Stimulated activated CD8-positive, alpha-beta memory T cell treated with anti-CD3 and anti-CD28 coated beads, Interleukin-12 subunit alpha, Interleukin-12 subunit beta, amount 100 ng/mL, for 24 hours (primary cell): ENCODE results near the gene KPNA6.
"Not testable (repeated sequence)": the region's sequence is repeated elsewhere in the genome, so short reads cannot be mapped to it uniquely, and the experiment has no call there.

Source experiments
- DNase-seq: peaks from one replicate; pipeline ENCODE4 v3.0.0-alpha.2; 2020; ENCODE audit errors: extremely low read depth

The KPNA6 gene

DNA sequence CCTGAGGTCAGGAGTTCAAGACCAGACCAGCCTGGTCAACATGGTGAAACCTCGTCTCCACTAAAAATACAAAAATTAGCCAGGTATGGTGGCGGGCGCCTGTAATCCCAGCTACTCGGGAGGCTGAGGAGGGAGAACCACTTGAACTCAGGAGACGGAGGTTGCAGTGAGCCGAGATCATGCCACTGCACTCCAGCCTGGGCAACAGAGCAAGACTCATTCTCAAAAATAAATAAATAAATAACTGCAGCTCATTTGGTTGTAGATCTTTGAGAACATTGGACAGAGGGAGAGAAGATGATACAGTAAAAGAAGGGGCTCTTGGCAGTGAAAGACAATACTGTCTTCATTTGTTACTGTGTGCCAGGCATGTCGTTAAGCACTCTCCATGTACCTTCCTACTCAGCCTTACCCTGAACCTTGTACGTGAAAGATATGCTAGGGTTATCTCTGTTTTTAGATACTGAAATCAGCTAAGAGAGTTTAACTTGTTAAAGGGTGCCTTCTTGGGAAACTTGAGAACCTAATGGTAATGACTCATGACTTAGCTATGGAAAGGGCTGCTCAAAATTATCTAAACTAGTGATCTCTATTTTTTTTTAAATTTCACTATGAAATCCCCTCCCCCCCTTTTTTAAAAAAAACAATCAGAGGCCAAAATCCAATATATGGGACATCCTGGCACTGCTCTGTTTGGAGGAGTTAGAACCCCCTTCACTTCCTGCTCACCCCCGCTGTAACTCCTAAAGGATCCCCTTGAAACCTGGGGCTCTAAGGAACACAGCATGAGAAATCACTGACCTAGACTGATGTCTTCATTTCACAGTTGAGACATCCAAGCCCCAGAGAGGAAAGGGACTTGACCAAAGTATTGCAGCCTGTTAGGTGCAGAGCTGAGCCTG, 6.8 kb upstream of the KPNA6 start:
- no peak for DNase-seq

DNA sequence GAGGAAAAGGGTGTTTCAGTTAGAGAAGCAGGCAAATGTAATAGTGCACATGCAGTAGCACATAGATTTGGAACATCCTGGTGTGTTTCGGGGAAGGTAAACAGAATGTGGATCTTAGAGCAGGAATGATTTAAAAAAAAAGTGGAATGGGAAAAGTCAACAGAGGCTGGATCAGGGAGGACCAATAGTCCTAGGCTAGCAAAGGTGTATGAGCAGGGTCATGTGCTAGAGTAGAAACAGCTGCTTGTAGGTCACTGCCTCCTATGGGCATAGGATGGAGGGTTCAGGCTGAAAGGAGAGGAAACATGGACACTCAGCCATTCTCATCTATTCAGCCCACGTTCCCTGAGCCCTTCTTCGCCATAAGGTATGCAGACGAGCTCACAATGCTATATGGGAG, 3.7 kb upstream of the KPNA6 start:
- DNase-seq: no peak

- DNase-seq: no peak
These were observed 2.5 kb upstream of the KPNA6 start for GRCh38 chr1:32105338-32105737.

- no peak for DNase-seq
These were observed 1.1 kb upstream of the KPNA6 start for GRCh38 chr1:32106663-32107275.

- DNase-seq: no peak
These were observed 3.3 kb downstream of the KPNA6 start for GRCh38 chr1:32111040-32111623.

- DNase-seq: no peak
These were observed 3.9 kb downstream of the KPNA6 start for GRCh38 chr1:32111789-32112188.

GRCh38 chr1:32112806-32113375, 5.0 kb downstream of the KPNA6 start:
- DNase-seq: no peak

- DNase-seq: not testable (repeated sequence)
These were observed 5.6 kb downstream of the KPNA6 start for GRCh38 chr1:32113436-32113835.

GRCh38 chr1:32114420-32114819, 6.6 kb downstream of the KPNA6 start:
- DNase-seq: no peak

GRCh38 chr1:32115496-32115895, 7.6 kb downstream of the KPNA6 start:
- DNase-seq: no peak

- DNase-seq: no peak
These were observed 8.7 kb downstream of the KPNA6 start for GRCh38 chr1:32116531-32116930.

GRCh38 chr1:32122151-32122550, 14.3 kb downstream of the KPNA6 start:
- no peak for DNase-seq

DNA sequence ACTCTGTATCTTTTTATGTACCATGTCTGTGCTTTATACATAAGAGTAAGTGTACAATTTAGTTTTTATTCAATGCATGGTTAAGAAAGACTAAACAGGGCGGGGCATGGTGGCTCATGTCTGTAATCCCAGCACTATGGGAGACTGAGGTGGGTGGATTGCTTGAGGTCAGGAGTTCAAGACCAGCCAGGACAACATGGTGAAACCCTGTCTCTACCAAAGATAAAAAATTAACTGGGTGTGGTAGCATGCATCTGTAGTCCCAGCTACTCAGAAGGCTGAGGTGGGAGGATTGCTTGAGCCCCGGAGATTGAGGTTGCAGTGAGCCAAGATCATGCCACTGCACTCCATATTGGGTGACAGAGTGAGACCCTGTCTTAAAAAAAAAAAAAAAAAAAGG, 15.5 kb downstream of the KPNA6 start:
- DNase-seq: not testable (repeated sequence)

- DNase-seq: no peak
These were observed 17.5 kb downstream of the KPNA6 start for GRCh38 chr1:32125313-32125712.

GRCh38 chr1:32126770-32127169, 18.9 kb downstream of the KPNA6 start:
- DNase-seq: no peak

DNA sequence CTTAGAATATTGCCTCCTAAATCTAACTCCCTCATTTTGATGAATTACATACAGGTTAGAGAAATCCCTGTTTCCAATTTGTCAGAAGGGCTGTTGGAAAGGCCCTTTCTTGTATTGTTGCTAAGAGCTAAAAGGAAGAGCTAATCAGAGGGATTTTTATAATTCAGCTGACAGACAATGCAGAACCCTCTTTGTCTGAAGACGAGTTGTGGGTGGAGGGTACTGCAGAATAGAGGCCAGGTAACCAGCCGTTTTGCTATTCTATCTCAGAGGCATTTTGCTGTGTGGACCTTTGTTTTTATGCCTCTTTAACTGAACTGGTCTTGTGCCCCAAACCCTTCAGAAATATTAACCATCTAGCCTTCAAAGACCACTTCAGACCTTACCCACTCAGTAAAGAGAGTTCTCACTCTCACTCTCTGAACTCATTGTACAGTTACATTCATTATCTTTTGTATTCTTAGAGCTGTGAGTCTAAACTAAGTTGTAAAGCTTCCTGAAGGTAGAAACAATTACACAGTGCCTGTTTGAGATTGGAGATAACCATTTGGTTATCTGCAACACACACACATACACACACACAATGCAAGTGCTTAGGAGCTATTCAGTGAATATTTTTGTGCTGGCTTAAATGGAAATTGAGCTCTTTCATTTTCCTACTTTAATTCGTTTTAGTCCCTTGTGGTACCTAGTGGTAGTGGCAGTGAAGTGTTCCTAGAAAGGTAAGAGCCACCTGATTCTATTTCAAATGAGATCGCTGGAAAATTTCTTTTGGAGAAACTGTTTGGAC, 19.7 kb downstream of the KPNA6 start:
- no peak for DNase-seq

DNA sequence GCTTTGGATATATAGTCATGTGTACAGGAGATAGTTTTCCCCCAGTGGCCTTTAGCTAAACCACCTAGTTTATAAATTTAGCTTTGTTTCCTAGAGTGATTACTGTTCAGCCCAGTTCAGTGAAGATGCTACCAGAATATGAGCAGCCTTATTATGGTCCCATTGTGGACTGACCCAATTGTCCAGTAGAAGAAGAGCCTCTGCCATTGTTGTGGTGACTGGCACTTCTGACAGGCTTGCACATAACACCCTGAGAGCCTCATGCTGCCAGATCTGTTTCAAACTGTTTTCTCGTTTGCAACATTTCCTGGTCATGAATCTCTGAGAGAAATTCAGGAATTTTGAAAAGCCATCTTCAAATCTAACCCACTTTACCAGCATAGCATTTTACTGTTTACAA, 20.6 kb downstream of the KPNA6 start:
- no peak for DNase-seq

DNA sequence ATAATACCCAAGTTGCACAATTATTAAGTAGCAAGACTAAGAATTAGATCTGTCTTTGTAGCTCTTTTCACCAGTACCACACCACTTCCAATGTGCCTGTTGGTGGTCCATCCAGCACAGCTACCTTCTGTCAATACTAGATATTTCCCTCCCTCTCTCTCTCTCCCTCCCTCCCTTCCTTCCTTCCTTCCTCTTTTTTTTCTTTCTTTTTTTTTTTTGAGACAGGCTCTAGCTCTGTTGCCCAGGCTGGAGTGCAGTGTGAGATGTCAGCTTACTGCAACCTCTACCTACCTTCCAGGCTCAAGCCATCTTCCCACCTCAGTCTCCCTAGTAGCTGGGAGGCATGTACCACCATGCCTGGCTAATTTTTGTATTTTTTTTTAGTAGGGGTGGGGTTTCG, 21.1 kb downstream of the KPNA6 start:
- no peak for DNase-seq

DNA sequence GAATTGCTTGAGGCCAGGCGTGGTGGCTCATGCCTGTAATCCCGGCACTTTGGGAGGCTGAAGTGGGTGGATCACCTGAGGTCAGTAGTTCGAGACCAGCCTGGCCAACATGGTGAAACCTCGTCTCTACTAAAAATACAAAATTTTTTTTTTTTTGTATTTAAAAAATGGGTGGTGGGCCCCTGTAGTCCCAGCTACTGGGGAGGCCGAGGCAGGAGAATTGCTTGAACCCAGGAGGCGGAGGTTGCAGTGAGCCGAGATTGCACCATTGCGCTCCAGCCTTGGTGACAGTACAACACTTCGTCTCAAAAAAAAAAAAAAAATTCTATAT, 26.1 kb downstream of the KPNA6 start:
- not testable (repeated sequence) for DNase-seq

DNA sequence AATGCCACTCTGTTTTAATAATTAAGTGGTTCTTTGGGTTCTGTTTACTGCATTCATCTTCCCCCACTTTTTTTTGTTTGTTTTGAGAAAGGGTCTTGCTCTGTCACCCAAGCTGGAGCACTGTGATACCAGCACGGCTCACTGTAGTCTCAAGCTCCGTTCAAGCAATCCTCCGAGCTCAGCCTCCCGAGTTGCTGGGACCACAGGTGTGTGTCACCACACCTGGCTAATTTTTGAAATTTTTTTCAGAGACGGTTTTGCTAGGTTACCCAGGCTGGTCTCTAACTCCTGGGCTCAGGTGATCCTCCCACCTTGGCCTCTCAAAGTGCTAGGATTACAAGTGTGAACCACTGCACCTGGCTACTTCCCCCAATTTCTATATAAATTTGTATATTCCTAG, 29.3 kb downstream of the KPNA6 start:
- DNase-seq: no peak

GRCh38 chr1:32138965-32139364, 31.1 kb downstream of the KPNA6 start:
- DNase-seq: no peak
